ENCODE results near the gene NBPF3. TPM values are rescaled to one million over a fixed set of nuclear protein-coding genes. Genes with fewer than 3 reads are reported as not detected.
A peak's percentile ranks its signal among the peaks of the same experiment; 100 is the strongest.

NBPF3 gene
- total RNA-seq, 4 donors from 2014 or later, result 3.8 to 10.7 (median 6.6) TPM

DNA sequence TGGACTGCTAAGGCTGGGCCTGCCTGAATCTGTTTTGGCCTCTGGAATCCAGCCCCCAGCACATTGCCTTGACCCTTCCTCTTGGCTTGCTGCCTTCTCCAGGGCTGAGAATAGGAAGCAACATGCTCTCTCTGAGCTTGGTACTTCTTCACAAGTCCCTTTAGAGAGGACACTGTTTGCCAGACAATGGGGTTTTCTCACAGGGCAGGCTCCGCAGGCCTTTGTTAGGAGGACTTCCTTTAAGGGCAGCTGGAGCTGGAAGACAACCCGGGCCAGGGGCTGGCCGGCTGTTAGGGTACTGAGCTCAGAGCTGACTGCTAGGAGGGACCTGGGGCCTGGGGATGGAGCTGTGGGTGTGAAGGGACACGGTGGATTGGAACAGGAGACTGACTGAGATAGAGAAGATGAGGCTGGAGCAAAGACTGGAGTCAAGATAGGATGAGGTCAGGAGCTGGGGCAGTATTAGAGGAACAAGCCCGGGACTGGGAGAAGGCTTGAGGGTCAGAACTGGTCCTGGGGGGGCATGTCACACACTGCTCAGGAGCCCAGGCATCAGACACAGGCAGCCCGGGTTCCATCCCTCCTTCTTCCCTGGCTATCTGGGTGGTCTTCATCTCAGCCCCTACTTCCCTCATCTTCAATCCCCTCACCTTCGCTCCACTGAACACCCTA is 63.9 kb downstream of the NBPF3 start:
- no peaks in the 10 kb centered on the region for H3K36me3 ChIP-seq
- no peak overlapping the region for H3K4me3 ChIP-seq
- TF ChIP-seq, protein P1, sequence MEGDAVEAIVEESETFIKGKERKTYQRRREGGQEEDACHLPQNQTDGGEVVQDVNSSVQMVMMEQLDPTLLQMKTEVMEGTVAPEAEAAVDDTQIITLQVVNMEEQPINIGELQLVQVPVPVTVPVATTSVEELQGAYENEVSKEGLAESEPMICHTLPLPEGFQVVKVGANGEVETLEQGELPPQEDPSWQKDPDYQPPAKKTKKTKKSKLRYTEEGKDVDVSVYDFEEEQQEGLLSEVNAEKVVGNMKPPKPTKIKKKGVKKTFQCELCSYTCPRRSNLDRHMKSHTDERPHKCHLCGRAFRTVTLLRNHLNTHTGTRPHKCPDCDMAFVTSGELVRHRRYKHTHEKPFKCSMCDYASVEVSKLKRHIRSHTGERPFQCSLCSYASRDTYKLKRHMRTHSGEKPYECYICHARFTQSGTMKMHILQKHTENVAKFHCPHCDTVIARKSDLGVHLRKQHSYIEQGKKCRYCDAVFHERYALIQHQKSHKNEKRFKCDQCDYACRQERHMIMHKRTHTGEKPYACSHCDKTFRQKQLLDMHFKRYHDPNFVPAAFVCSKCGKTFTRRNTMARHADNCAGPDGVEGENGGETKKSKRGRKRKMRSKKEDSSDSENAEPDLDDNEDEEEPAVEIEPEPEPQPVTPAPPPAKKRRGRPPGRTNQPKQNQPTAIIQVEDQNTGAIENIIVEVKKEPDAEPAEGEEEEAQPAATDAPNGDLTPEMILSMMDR (IDR thresholded peaks at IDR 0.05), result no peak
- intact Hi-C loops (cut with DNase I), result no loop called here
- DNase-seq, result no peak
- 63 to 81% methylated on average over 3 to 5 of the region's 7 CpGs for WGBS, 2 donors
- peaks cover 0 to 51% (median 6%) of the 10 kb centered on the region in 4 donors for H3K27me3 ChIP-seq
- H3K27ac ChIP-seq, result no peak overlapping the region
- H3K9me3 ChIP-seq, result no peaks in the 10 kb centered on the region
- peaks cover 2 to 4% (median 4%) of the 10 kb centered on the region in 3 donors for H3K4me1 ChIP-seq

DNA sequence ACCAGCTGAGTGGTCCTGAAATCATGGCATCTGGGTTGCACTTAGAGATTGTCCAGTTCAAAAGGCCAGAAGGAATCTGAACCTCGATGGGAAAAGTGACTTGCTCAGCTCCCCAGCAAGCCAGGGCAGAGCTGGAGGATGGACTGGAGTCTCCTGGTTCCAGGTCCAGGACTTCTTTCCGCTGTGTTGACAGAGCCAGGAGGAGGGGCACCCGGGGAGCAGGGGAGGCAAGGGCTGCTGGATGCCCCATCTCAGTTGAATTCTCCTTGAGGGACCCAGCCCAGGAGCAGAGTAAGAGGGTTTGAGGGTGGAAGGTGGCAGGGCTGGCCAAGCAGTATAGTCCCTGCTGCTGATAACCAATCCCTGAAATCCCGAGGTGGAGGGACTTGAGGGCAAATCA is 66.9 kb downstream of the NBPF3 start:
- no peak overlapping the region for H3K4me3 ChIP-seq
- intact Hi-C loops (cut with DNase I), result no loop called here
- DNase-seq, result no peak
- peaks cover 8 to 15% (median 11%) of the 10 kb centered on the region in 3 donors for H3K4me1 ChIP-seq
- TF ChIP-seq POLR2A (IDR thresholded peaks at IDR 0.05), result no peak
- TF ChIP-seq, protein P1 (IDR thresholded peaks at IDR 0.05), result no peak
- H3K27me3 ChIP-seq, result peaks cover 4 to 81% (median 11%) of the 10 kb centered on the region in 4 donors
- no peaks in the 10 kb centered on the region for H3K36me3 ChIP-seq
- no peak overlapping the region for H3K27ac ChIP-seq
- H3K9me3 ChIP-seq, result no peaks in the 10 kb centered on the region
- 19 to 42% methylated on average over 2 to 3 of the region's 4 CpGs for WGBS, 2 donors

DNA sequence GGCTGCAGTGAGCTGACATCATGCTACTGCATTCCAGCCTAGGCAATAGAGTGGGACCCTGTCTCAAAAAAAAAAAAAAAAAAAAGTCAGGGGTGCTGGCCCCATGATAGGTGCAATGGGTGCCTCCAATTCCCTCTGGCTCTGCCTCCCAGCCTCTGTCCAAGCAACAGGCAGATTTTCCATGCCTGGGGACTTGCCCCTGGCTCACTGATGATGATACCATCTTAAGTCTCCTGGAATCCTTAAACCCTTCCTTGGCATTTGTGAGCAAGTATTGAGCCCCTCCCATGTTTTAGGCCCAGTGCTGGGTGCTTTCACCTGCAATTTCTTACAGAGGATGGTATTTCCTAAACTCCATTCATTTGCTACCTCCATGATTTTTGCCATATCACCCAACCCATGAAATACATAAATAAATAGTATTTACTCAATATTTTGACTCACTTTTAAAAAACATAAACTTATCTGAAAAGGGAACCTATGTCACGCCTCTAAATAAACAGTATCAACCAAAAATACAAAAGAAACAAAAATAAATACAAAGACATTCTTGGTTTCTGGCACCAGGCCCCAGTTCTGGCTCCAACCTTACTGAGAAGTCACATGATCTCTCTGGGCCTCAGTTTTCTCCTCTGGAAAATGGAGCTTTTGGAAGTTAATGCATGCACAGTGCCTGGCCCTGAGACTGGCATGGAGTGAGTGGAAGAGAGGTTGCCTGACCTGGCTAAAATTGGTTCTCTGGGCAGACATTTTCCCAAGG is 67.8 kb downstream of the NBPF3 start:
- intact Hi-C loops (cut with DNase I), result no loop called here
- Histone ChIP-seq H3K27ac (no peak overlapping the region), H3K9me3 (no peaks in the 10 kb centered on the region), H3K27me3 (peaks cover 4 to 90% (median 11%) of the 10 kb centered on the region in 4 donors), H3K4me1 (peaks cover 8 to 15% (median 11%) of the 10 kb centered on the region in 3 donors), H3K36me3 (no peaks in the 10 kb centered on the region), H3K4me3 (no peak overlapping the region)
- TF ChIP-seq, protein P1 (IDR thresholded peaks at IDR 0.05), result no peak
- TF ChIP-seq POLR2A (IDR thresholded peaks at IDR 0.05), result no peak
- DNase-seq, result no peak
- 89 to 100% methylated on average over 1 of the region's 1 CpG for WGBS, 2 donors

DNA sequence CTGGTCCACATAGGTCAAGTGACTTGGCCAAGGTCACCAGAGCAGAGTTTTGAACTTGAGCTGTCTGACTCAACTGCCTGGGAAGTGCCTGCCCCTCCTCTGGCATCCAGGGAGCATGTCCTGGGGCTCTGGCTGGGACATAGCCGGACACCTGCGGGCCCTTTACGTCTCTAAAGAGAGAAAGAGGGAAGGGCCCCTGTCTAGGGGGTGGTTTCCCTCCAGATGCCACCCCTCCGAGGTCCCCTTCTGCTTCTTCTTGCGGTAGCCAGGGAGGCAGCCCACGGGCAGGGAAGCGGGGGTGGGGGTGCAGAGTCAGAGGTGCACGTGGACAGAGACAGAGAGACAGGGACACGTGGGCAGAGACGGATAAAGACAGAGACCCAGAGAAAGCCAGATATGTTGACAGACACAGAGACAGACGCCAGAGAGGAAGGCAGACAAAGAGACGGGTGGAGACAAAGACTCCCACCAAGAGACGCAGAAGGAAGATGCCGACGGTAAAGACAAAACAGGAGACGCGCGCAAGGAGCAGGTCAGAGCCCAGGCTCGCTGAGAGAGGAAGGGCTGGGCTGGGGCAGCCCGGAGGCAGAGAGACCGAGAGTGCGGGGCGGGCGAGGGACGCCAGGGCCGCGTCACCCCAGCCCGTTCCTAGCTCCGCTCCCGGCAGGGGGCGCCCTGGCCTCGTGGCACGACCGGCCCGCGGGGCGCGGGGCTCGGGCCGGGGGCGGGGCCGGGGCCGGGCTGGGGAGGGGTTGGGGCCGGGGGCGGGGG is 68.8 kb downstream of the NBPF3 start:
- H3K27ac ChIP-seq, result no peak overlapping the region
- no peaks in the 10 kb centered on the region for H3K9me3 ChIP-seq
- DNase-seq, result no peak
- intact Hi-C loops (cut with DNase I), result no loop called here
- H3K27me3 ChIP-seq, result peaks cover 4 to 96% (median 11%) of the 10 kb centered on the region in 4 donors
- H3K36me3 ChIP-seq, result no peaks in the 10 kb centered on the region
- peak overlapping the region in 3 of 4 donors; percentile 30 to 58 (median 36) for H3K4me3 ChIP-seq
- peaks cover 8 to 15% (median 11%) of the 10 kb centered on the region in 3 donors for H3K4me1 ChIP-seq
- WGBS, 2 donors, result 2 to 9% methylated on average over 15 to 20 of the region's 45 CpGs
- no peak for TF ChIP-seq POLR2A (IDR thresholded peaks at IDR 0.05)
- TF ChIP-seq, protein P1 (IDR thresholded peaks at IDR 0.05), result peak; percentile 23 to 65 (median 46)

All from esophagus squamous epithelium (tissue), 5 donors.